ENCODE results near the gene DDC. TPM values are rescaled to one million over a fixed set of nuclear protein-coding genes. Genes with fewer than 3 reads are reported as not detected.
A peak's percentile ranks its signal among the peaks of the same experiment; 100 is the strongest.

The DDC gene
- total RNA-seq (1 to 10 TPM; 2.1 to 3.1 TPM), polyA plus RNA-seq (1 to 10 TPM in 1 of 2 donors, under 1 TPM in 1; 0.23 to 1.2 TPM)
- long read RNA-seq, donor 1 = 0 reads
- long read RNA-seq, donor 2 = 0 reads
- long read RNA-seq, donor 3, partial matches to known transcripts = 0 of 1 reads
- long read RNA-seq, donor 3, other reads (novel, unspliced or antisense) = 0 of 1 reads
- long read RNA-seq, donor 4 = 0 reads
- long read RNA-seq, donor 5, partial matches to known transcripts = 0 of 1 reads
- long read RNA-seq, donor 5, other reads (novel, unspliced or antisense) = 0 of 1 reads

DNA sequence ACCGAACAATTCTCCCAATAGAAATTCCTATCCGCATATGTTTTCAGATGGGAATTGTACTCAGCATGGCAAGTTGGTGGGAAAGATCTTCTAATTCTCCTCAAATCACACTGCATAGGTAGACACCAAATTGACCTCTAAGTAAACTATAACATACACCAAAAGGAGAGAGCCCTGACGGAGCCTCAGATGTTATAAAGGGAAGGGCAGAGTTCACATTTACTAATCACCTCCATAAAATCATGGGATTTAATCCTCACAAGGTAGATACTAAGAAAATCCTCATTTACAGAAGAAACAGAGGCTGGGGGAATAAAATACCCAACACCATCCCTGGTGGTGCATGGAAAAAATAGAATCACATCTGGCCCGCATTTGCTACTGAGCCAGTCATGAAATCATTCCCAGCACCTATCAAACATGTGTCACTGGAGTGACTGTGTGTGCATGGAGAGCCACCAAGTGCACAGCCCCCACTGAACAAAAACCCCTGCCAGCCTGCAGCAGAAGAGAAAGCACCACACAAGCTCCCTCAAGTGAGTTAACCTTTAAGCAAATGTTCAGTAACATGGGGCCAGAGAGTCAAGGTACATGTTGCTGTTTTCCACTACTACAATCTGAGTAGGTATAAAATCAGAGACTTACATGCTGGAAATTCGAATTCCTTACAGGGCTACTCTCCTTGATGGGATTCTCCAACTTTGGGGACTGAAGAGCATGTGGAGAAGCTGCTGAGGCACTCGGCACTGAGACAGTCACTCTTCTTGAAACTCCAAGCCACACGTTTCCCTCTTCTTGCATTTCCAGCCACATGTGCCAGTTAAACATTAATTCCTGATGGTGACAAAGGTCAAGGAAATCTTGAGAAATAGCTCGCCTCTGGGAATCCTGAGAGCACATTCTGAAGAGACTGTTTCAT, at the start of gene DDC:
Gene DDC (minus strand): TSS at position 766 of the 919 bp plus-strand sequence. CDS start 21,320 bp downstream, outside the sequence.
- DNase-seq = peak in 1 of 3 donors; percentile 45
- Histone ChIP-seq H3K27ac (ENCODE audit: low read depth in 1 of 2, low read length in 1 of 2) (no peak within 1 kb of the TSS), H3K9me3 (ENCODE audit: control insufficient read depth in 4 of 4, insufficient read depth in 3 of 4, low read length in 3 of 4) (peaks cover 0 to 3% (median 0%) of the 10 kb centered on the region in 4 donors), H3K4me3 (no peak within 1 kb of the TSS), H3K36me3 (ENCODE audit: control insufficient read depth in 4 of 4, insufficient read depth in 4 of 4, low read length in 4 of 4) (no peaks in the 10 kb centered on the region), H3K9ac (ENCODE audit: insufficient read depth in 1 of 2, low read length in 2 of 2) (no peak within 1 kb of the TSS), H3K27me3 (ENCODE audit: control insufficient read depth in 3 of 3, insufficient read depth in 3 of 3, low read length in 2 of 3) (no peaks in the 10 kb centered on the region), H3K4me1 (ENCODE audit: control insufficient read depth in 5 of 5, insufficient read depth in 5 of 5, low read length in 5 of 5) (peaks cover 0 to 17% (median 0%) of the 10 kb centered on the region in 5 donors)
- 68 to 76% methylated on average over 8 of the region's 8 CpGs for WGBS, 2 donors
- TF ChIP-seq CTCF (IDR thresholded peaks at IDR 0.05; ENCODE audit: control extremely low read depth, extremely low read depth) = no peak
- peak; percentile 42 for ATAC-seq (ENCODE audit: insufficient read depth, low FRiP score)

- H3K36me3 ChIP-seq (ENCODE audit: control insufficient read depth in 4 of 4, insufficient read depth in 4 of 4, low read length in 4 of 4) = peaks cover 21 to 36% (median 33%) of the 10 kb centered on the region in 4 donors
- no peak overlapping the region for H3K9ac ChIP-seq (ENCODE audit: insufficient read depth in 1 of 2, low read length in 2 of 2)
- no peaks in the 10 kb centered on the region for H3K9me3 ChIP-seq (ENCODE audit: control insufficient read depth in 4 of 4, insufficient read depth in 3 of 4, low read length in 3 of 4)
- no peaks in the 10 kb centered on the region for H3K27me3 ChIP-seq (ENCODE audit: control insufficient read depth in 3 of 3, insufficient read depth in 3 of 3, low read length in 2 of 3)
- TF ChIP-seq CTCF (IDR thresholded peaks at IDR 0.05; ENCODE audit: control extremely low read depth, extremely low read depth) = no peak
- 92 to 94% methylated on average over 8 of the region's 8 CpGs for WGBS, 2 donors
- ATAC-seq (ENCODE audit: insufficient read depth, low FRiP score) = no peak
- H3K27ac ChIP-seq (ENCODE audit: low read depth in 1 of 2, low read length in 1 of 2) = no peak overlapping the region
- no peak for DNase-seq
- H3K4me1 ChIP-seq (ENCODE audit: control insufficient read depth in 5 of 5, insufficient read depth in 5 of 5, low read length in 5 of 5) = no peaks in the 10 kb centered on the region
- no peak overlapping the region for H3K4me3 ChIP-seq
Measured at GRCh38 chr7:50613473-50613872, 48.3 kb upstream of the DDC start.

GRCh38 chr7:50612704-50613103, 47.5 kb upstream of the DDC start:
- no peaks in the 10 kb centered on the region for H3K4me1 ChIP-seq (ENCODE audit: control insufficient read depth in 5 of 5, insufficient read depth in 5 of 5, low read length in 5 of 5)
- peaks cover 21 to 36% (median 34%) of the 10 kb centered on the region in 4 donors for H3K36me3 ChIP-seq (ENCODE audit: control insufficient read depth in 4 of 4, insufficient read depth in 4 of 4, low read length in 4 of 4)
- no peak for TF ChIP-seq CTCF (IDR thresholded peaks at IDR 0.05; ENCODE audit: control extremely low read depth, extremely low read depth)
- no peaks in the 10 kb centered on the region for H3K9me3 ChIP-seq (ENCODE audit: control insufficient read depth in 4 of 4, insufficient read depth in 3 of 4, low read length in 3 of 4)
- H3K27ac ChIP-seq (ENCODE audit: low read depth in 1 of 2, low read length in 1 of 2) = no peak overlapping the region
- WGBS, 2 donors = 95 to 98% methylated on average over 5 of the region's 5 CpGs
- H3K27me3 ChIP-seq (ENCODE audit: control insufficient read depth in 3 of 3, insufficient read depth in 3 of 3, low read length in 2 of 3) = no peaks in the 10 kb centered on the region
- H3K4me3 ChIP-seq = no peak overlapping the region
- no peak for DNase-seq
- ATAC-seq (ENCODE audit: insufficient read depth, low FRiP score) = no peak
- H3K9ac ChIP-seq (ENCODE audit: insufficient read depth in 1 of 2, low read length in 2 of 2) = no peak overlapping the region
